GM12801 (cell line): ENCODE results near the gene IGFBP5.

Experiments used
- CTCF ChIP-seq: IDR thresholded peaks from one replicate; pipeline ENCODE4 v1.5.1; 2011; ENCODE audit warnings: control low read depth; ENCODE audit not compliant: insufficient read length; ENCODE audit errors: extremely low read depth

Gene IGFBP5

DNA sequence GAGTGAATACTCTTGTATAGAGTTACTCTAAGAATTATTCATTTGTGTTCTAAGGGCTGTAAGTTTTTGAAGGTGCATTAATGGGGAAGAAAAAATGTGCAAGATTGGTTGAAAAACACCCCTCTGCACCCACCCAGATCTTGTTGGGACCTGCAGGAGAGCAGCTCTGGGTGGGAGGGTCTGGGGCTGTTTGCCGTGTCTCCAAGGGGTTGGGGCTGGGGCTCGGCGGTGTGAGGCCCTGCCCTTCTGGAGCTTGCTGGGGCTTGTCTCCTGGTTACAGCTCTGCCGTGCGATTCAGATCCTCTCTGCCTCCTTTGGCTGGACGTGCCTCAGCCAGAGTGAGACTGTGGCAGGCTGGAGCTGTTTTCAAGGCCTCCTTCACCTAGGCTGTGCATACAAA, 36.1 kb downstream of the IGFBP5 start:
- TF ChIP-seq CTCF, result no peak

- TF ChIP-seq CTCF, result no peak
Observed at GRCh38 chr2:216658757-216659156, 36.6 kb downstream of the IGFBP5 start.

DNA sequence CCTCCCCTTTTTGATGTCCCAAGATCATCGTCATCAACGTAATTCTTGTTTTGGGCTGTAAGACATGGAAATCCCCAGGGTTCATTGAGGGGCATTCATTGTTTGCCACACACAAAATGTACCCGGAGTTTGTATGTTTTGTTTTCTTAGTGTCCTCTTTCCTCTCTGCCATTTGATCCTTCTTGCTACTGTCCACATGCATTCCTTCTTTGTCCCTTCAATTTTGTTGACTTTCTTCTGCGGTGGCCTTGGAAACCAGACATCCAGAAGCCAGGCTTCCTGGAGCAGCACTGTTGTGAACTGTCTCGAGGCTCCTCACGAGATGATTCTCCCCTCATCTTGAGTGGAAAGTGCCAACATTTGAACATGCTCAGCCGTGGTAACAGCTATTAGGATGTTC, 37.4 kb downstream of the IGFBP5 start:
- TF ChIP-seq CTCF, result no peak

DNA sequence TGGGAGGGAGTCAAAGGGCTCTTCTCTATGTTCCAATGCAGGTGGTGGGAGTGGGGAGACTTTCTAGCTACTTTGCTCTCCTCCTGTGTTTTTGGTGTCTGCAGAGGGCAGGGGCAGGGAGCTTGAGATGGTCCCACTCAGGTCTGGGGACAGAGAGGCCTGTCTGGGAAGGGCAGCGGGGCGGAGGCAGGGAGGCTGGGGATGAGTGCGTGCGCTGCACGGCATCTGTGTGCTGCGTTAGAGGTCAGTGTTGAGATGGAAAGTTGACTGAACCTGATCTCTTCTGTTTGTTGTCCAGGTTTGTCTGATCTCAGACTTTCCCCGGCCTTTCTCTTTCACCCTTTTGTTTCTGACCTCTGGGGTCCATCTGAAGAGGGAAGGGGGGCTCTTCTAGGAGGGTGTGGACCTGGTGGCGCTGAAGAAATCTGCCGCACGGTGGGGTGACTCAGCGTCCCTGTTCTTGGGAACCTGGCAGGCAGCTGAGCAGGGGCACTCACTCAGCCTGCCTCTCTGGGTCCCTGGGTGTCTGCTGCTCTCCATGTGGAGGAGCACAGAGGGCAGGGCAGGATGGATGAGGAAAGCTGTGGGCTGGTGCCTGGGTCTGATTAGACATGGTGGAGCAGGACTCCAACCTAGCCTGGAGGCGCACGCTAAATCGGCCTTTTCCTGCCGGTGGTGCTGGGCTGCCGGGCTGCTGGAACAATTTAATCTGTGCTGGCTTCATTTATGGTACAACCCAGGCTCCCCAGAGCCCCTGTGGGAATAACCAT, 38.1 kb downstream of the IGFBP5 start:
- no peak for TF ChIP-seq CTCF

- no peak for TF ChIP-seq CTCF
Observed at GRCh38 chr2:216654528-216655052, 40.8 kb downstream of the IGFBP5 start.

- no peak for TF ChIP-seq CTCF
Observed at GRCh38 chr2:216653931-216654365, 41.4 kb downstream of the IGFBP5 start.

DNA sequence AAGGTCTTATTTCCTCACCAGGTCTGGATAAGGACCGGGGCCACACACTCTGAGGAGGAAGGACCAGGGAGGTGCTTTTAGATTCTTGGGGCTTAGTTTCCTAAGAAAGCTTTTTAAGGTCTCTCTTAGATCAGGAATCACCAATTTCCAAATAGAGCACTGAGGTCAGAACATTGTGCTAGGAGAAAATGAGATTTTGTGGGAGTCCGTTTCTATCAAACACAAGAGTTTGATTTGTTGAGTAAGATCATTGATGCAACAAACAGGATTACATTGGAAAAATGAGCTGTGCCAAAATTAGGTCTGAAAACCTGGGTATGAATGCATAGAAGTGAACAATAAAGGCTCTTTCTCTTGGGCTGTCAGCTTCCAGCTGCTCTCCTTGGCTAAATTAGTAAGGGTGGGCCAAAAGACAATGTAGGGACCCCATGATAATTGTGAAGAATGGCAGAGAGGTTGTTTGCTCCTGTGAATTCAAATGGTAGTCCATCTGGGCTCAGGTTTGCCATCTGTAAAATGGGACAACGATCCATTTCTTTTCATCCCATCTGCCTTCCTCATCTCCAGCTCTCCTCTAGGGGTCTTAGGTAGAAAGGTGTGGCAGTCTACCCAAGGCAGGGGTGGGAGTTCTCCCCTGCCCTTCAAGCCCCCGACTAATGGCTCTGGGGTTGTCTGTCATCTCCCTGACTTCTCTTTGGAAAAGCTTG, 42.1 kb downstream of the IGFBP5 start:
- no peak for TF ChIP-seq CTCF
